G401.6 (cell line): ENCODE measurements around the gene ALPL.

Experiments
- FAIRE-seq: peaks from 2 replicates; lab custom pipeline; 2012; peaks lifted over from hg19 to GRCh38; lab: Jason Lieb, UNC

ALPL gene

GRCh38 chr1:21577324-21577723, 68.1 kb downstream of the ALPL start:
- no peak for FAIRE-seq

- no peak for FAIRE-seq
Observed at GRCh38 chr1:21577933-21578332, 68.7 kb downstream of the ALPL start.

GRCh38 chr1:21579791-21580190, 70.6 kb downstream of the ALPL start:
- no peak for FAIRE-seq

- FAIRE-seq: no peak
Observed at GRCh38 chr1:21584096-21584495, 74.9 kb downstream of the ALPL start.

GRCh38 chr1:21585037-21585436, 75.8 kb downstream of the ALPL start:
- no peak for FAIRE-seq

GRCh38 chr1:21586222-21586621, 77.0 kb downstream of the ALPL start:
- FAIRE-seq: no peak

- no peak for FAIRE-seq
Observed at GRCh38 chr1:21586846-21587601, 77.8 kb downstream of the ALPL start.

- FAIRE-seq: no peak
Observed at GRCh38 chr1:21587602-21587953, 78.4 kb downstream of the ALPL start.

GRCh38 chr1:21589618-21590017, 80.4 kb downstream of the ALPL start:
- no peak for FAIRE-seq

GRCh38 chr1:21590126-21590880, 81.1 kb downstream of the ALPL start:
- no peak for FAIRE-seq

- no peak for FAIRE-seq
Observed at GRCh38 chr1:21590934-21591333, 81.7 kb downstream of the ALPL start.

GRCh38 chr1:21592086-21592865, 83.1 kb downstream of the ALPL start:
- FAIRE-seq: no peak

GRCh38 chr1:21593231-21593630, 84.0 kb downstream of the ALPL start:
- no peak for FAIRE-seq

GRCh38 chr1:21594501-21594900, 85.3 kb downstream of the ALPL start:
- no peak for FAIRE-seq

- no peak for FAIRE-seq
Observed at GRCh38 chr1:21594935-21595897, 86.0 kb downstream of the ALPL start.

- no peak for FAIRE-seq
Observed at GRCh38 chr1:21596174-21596573, 87.0 kb downstream of the ALPL start.

GRCh38 chr1:21596628-21597027, 87.4 kb downstream of the ALPL start:
- FAIRE-seq: no peak

GRCh38 chr1:21597753-21598152, 88.5 kb downstream of the ALPL start:
- no peak for FAIRE-seq

- no peak for FAIRE-seq
Observed at GRCh38 chr1:21598417-21598816, 89.2 kb downstream of the ALPL start.

GRCh38 chr1:21598904-21599303, 89.7 kb downstream of the ALPL start:
- FAIRE-seq: no peak

GRCh38 chr1:21599402-21599801, 90.2 kb downstream of the ALPL start:
- FAIRE-seq: no peak
